HepG2 (cell line): ENCODE data around the gene ATP12A.

Experiments
- CREB1 ChIP-seq, 2 experiments: fragments of 450-650 bp in 1 of 2; IDR thresholded peaks; 2 replicates each; pipeline ENCODE4 v1.6.1; 2016 to 2017; ENCODE audit warnings: control low read depth in 1 of 2, mild to moderate bottlenecking in 1 of 2, missing compliant biosample characterization in 1 of 2, missing genetic modification characterization in 1 of 2
- FOXA1 ChIP-seq, 2 experiments: fragments of 450-650 bp in 1 of 2; sonication (generic) in 1 of 2; formaldehyde crosslinking in 1 of 2; IDR thresholded peaks; 2 replicates each; pipeline versions ENCODE4 v1.4.0 to v1.6.1; 2016 to 2020; ENCODE audit warnings: missing genetic modification reagents in 1 of 2
- MXI1 ChIP-seq: IDR thresholded peaks from 3 replicates; pipeline ENCODE4 v1.6.1; 2012; ENCODE audit warnings: low read depth, low read length, inconsistent platforms, borderline replicate concordance
- MYC ChIP-seq: sonication (generic); formaldehyde crosslinking; IDR thresholded peaks from 2 replicates; pipeline ENCODE4 v1.9.0; 2021; ENCODE audit warnings: missing genetic modification reagents, borderline replicate concordance
- ZBTB7A ChIP-seq: sonication (generic); formaldehyde crosslinking; IDR thresholded peaks from 2 replicates; pipeline ENCODE4 v1.8.0; 2022; ENCODE audit warnings: mild to moderate bottlenecking, missing genetic modification reagents
- ZFP41 ChIP-seq: sonication (generic); formaldehyde crosslinking; IDR thresholded peaks from 2 replicates; pipeline ENCODE4 v1.4.0; 2020; ENCODE audit warnings: mild to moderate bottlenecking, missing genetic modification reagents, borderline replicate concordance
- ZNF644 ChIP-seq: IDR thresholded peaks from 2 replicates; pipeline ENCODE4 v1.6.1; 2016; ENCODE audit warnings: low read depth
- ZSCAN22 ChIP-seq: sonication (generic); formaldehyde crosslinking; IDR thresholded peaks from 2 replicates; pipeline ENCODE4 v1.4.0; 2020; ENCODE audit warnings: mild to moderate bottlenecking, missing genetic modification reagents
- TF ChIP-seq, protein P1 (sequence below): sonication (generic); formaldehyde crosslinking; IDR thresholded peaks from 2 replicates; pipeline ENCODE4 v1.4.0; 2020; ENCODE audit warnings: missing genetic modification reagents
- TF ChIP-seq, protein P2 (sequence below): sonication (generic); formaldehyde crosslinking; IDR thresholded peaks from 2 replicates; pipeline ENCODE4 v1.5.0; 2020; ENCODE audit warnings: mild to moderate bottlenecking, missing genetic modification reagents, moderate library complexity
- TF ChIP-seq, protein P3 (sequence below): fragments of 450-650 bp; IDR thresholded peaks from 2 replicates; pipeline ENCODE4 v1.6.1; 2017; ENCODE audit warnings: mild to moderate bottlenecking
- TF ChIP-seq, protein P4 (sequence below): sonication (generic); formaldehyde crosslinking; IDR thresholded peaks from 2 replicates; pipeline ENCODE4 v1.8.0; 2022; ENCODE audit warnings: missing genetic modification reagents, mild to moderate bottlenecking, moderate library complexity, borderline replicate concordance
- TF ChIP-seq, protein P5 (sequence below): sonication (generic); formaldehyde crosslinking; conservative IDR thresholded peaks from 2 replicates; pipeline ENCODE4 v1.8.0; 2022; ENCODE audit warnings: mild to moderate bottlenecking, moderate library complexity, missing genetic modification reagents

DNA sequence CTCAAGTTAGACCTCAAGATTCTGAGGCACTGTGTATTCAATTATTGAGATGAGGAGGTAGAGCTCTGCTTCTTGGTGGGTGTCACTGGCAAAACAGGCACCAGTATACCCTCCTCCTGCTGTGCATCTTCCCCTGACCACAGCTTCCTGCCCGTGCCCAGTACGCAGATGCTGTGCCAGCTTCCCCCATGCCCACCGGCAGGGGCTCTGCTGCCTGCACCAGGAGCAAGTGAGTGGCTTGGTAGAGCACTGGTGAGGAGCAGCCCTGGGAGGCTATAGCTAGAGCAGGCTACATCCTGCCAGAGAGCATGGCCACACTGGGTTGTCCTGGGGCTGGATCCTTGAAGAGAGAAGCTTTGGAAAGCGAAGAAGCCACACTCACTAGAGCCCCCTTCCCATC is 62.8 kb downstream of the ATP12A start:
- TF ChIP-seq, protein P1, sequence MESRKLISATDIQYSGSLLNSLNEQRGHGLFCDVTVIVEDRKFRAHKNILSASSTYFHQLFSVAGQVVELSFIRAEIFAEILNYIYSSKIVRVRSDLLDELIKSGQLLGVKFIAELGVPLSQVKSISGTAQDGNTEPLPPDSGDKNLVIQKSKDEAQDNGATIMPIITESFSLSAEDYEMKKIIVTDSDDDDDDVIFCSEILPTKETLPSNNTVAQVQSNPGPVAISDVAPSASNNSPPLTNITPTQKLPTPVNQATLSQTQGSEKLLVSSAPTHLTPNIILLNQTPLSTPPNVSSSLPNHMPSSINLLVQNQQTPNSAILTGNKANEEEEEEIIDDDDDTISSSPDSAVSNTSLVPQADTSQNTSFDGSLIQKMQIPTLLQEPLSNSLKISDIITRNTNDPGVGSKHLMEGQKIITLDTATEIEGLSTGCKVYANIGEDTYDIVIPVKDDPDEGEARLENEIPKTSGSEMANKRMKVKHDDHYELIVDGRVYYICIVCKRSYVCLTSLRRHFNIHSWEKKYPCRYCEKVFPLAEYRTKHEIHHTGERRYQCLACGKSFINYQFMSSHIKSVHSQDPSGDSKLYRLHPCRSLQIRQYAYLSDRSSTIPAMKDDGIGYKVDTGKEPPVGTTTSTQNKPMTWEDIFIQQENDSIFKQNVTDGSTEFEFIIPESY (CRISPR knock-in tag), result no peak
- no peak for TF ChIP-seq MXI1
- TF ChIP-seq MYC, result no peak
- no peak for TF ChIP-seq ZBTB7A (CRISPR knock-in tag)
- TF ChIP-seq CREB1 (IDR thresholded peaks at IDR 0.05), result no peak
- TF ChIP-seq CREB1 (CRISPR knock-in tag; IDR thresholded peaks at IDR 0.05), result no peak
- no peak for TF ChIP-seq ZNF644 (CRISPR knock-in tag)
- TF ChIP-seq, protein P2, sequence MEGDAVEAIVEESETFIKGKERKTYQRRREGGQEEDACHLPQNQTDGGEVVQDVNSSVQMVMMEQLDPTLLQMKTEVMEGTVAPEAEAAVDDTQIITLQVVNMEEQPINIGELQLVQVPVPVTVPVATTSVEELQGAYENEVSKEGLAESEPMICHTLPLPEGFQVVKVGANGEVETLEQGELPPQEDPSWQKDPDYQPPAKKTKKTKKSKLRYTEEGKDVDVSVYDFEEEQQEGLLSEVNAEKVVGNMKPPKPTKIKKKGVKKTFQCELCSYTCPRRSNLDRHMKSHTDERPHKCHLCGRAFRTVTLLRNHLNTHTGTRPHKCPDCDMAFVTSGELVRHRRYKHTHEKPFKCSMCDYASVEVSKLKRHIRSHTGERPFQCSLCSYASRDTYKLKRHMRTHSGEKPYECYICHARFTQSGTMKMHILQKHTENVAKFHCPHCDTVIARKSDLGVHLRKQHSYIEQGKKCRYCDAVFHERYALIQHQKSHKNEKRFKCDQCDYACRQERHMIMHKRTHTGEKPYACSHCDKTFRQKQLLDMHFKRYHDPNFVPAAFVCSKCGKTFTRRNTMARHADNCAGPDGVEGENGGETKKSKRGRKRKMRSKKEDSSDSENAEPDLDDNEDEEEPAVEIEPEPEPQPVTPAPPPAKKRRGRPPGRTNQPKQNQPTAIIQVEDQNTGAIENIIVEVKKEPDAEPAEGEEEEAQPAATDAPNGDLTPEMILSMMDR (CRISPR knock-in tag), result no peak
- no peak for TF ChIP-seq ZFP41 (CRISPR knock-in tag)
- no peak for TF ChIP-seq ZSCAN22 (CRISPR knock-in tag)
- TF ChIP-seq, protein P3, sequence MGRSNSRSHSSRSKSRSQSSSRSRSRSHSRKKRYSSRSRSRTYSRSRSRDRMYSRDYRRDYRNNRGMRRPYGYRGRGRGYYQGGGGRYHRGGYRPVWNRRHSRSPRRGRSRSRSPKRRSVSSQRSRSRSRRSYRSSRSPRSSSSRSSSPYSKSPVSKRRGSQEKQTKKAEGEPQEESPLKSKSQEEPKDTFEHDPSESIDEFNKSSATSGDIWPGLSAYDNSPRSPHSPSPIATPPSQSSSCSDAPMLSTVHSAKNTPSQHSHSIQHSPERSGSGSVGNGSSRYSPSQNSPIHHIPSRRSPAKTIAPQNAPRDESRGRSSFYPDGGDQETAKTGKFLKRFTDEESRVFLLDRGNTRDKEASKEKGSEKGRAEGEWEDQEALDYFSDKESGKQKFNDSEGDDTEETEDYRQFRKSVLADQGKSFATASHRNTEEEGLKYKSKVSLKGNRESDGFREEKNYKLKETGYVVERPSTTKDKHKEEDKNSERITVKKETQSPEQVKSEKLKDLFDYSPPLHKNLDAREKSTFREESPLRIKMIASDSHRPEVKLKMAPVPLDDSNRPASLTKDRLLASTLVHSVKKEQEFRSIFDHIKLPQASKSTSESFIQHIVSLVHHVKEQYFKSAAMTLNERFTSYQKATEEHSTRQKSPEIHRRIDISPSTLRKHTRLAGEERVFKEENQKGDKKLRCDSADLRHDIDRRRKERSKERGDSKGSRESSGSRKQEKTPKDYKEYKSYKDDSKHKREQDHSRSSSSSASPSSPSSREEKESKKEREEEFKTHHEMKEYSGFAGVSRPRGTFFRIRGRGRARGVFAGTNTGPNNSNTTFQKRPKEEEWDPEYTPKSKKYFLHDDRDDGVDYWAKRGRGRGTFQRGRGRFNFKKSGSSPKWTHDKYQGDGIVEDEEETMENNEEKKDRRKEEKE, result no peak
- TF ChIP-seq, protein P4, sequence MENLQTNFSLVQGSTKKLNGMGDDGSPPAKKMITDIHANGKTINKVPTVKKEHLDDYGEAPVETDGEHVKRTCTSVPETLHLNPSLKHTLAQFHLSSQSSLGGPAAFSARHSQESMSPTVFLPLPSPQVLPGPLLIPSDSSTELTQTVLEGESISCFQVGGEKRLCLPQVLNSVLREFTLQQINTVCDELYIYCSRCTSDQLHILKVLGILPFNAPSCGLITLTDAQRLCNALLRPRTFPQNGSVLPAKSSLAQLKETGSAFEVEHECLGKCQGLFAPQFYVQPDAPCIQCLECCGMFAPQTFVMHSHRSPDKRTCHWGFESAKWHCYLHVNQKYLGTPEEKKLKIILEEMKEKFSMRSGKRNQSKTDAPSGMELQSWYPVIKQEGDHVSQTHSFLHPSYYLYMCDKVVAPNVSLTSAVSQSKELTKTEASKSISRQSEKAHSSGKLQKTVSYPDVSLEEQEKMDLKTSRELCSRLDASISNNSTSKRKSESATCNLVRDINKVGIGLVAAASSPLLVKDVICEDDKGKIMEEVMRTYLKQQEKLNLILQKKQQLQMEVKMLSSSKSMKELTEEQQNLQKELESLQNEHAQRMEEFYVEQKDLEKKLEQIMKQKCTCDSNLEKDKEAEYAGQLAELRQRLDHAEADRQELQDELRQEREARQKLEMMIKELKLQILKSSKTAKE, result no peak
- no peak for TF ChIP-seq FOXA1 (IDR thresholded peaks at IDR 0.05)
- TF ChIP-seq FOXA1 (CRISPR knock-in tag; IDR thresholded peaks at IDR 0.05), result no peak
- TF ChIP-seq, protein P5, sequence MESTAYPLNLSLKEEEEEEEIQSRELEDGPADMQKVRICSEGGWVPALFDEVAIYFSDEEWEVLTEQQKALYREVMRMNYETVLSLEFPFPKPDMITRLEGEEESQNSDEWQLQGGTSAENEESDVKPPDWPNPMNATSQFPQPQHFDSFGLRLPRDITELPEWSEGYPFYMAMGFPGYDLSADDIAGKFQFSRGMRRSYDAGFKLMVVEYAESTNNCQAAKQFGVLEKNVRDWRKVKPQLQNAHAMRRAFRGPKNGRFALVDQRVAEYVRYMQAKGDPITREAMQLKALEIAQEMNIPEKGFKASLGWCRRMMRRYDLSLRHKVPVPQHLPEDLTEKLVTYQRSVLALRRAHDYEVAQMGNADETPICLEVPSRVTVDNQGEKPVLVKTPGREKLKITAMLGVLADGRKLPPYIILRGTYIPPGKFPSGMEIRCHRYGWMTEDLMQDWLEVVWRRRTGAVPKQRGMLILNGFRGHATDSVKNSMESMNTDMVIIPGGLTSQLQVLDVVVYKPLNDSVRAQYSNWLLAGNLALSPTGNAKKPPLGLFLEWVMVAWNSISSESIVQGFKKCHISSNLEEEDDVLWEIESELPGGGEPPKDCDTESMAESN (CRISPR knock-in tag), result no peak
